SK-N-SH treated with all-trans-retinoic acid at 6 μM for 48 hours (cell line): Measurements from ENCODE around the gene GPR26.

ENCODE experiments used
- ATAC-seq: fragments of 200-7000 bp; cut with Tn5 transposase; 3 replicates; pipeline ENCODE4 v1.9.1; 2020; ENCODE audit warnings: mild to moderate bottlenecking, moderate library complexity
- ARNTL ChIP-seq: fragments of 450-650 bp; formaldehyde crosslinking; IDR thresholded peaks from 2 replicates; pipeline ENCODE4 v1.5.0; 2020; ENCODE audit warnings: low read depth, mild to moderate bottlenecking, moderate library complexity, borderline replicate concordance
- BACH2 ChIP-seq: fragments of 250-450 bp; sonication (Bioruptor Pico); IDR thresholded peaks from 2 replicates; pipeline ENCODE4 v1.9.0; 2021; ENCODE audit warnings: mild to moderate bottlenecking, borderline replicate concordance
- CREB5 ChIP-seq: fragments of 250-450 bp; sonication (Bioruptor Pico); IDR thresholded peaks from 2 replicates; pipeline ENCODE4 v1.5.1; 2020; ENCODE audit warnings: low read depth, mild to moderate bottlenecking, moderate library complexity
- CSDC2 ChIP-seq: fragments of 250-450 bp; sonication (Bioruptor Pico); IDR thresholded peaks from 2 replicates; pipeline ENCODE4 v1.5.0; 2020; ENCODE audit warnings: mild to moderate bottlenecking, moderate library complexity
- CSRNP3 ChIP-seq: fragments of 250-450 bp; sonication (Bioruptor Pico); IDR thresholded peaks from 2 replicates; pipeline ENCODE4 v1.5.1; 2021; ENCODE audit warnings: mild to moderate bottlenecking, moderate library complexity
- GLIS3 ChIP-seq: fragments of 250-450 bp; sonication (Bioruptor Pico); IDR thresholded peaks from 2 replicates; pipeline ENCODE4 v1.5.0; 2020; ENCODE audit warnings: mild to moderate bottlenecking, moderate library complexity
- ISL1 ChIP-seq: fragments of 250-450 bp; sonication (Bioruptor Pico); IDR thresholded peaks from 2 replicates; pipeline ENCODE4 v2.1.2; 2022; ENCODE audit warnings: mild to moderate bottlenecking, moderate library complexity
- OSR1 ChIP-seq: fragments of 250-450 bp; sonication (Bioruptor Pico); IDR thresholded peaks from 2 replicates; pipeline ENCODE4 v1.8.0; 2022; ENCODE audit warnings: moderate library complexity, mild to moderate bottlenecking, inconsistent platforms
- POU6F1 ChIP-seq: fragments of 250-450 bp; sonication (Bioruptor Pico); IDR thresholded peaks from 2 replicates; pipeline ENCODE4 v1.8.0; 2021; ENCODE audit warnings: low read depth, mild to moderate bottlenecking, moderate library complexity, borderline replicate concordance
- PPARA ChIP-seq: fragments of 250-450 bp; sonication (Bioruptor Pico); IDR thresholded peaks from 2 replicates; pipeline ENCODE4 v1.5.0; 2020; ENCODE audit warnings: mild to moderate bottlenecking, borderline replicate concordance
- RARB ChIP-seq: fragments of 250-450 bp; sonication (Bioruptor Pico); IDR thresholded peaks from 2 replicates; pipeline ENCODE4 v1.8.0; 2021; ENCODE audit warnings: mild to moderate bottlenecking, moderate library complexity
- SNAI2 ChIP-seq: fragments of 250-450 bp; sonication (Bioruptor Pico); IDR thresholded peaks from 2 replicates; pipeline ENCODE4 v1.5.0; 2020; ENCODE audit warnings: mild to moderate bottlenecking, moderate library complexity
- TCF4 ChIP-seq: fragments of 250-450 bp; sonication (Bioruptor Pico); IDR thresholded peaks from 2 replicates; pipeline ENCODE4 v1.8.0; 2021; ENCODE audit warnings: mild to moderate bottlenecking, moderate library complexity, borderline replicate concordance
- TOX ChIP-seq: fragments of 250-450 bp; sonication (Bioruptor Pico); IDR thresholded peaks from 2 replicates; pipeline ENCODE4 v1.8.0; 2021; ENCODE audit warnings: mild to moderate bottlenecking, moderate library complexity, borderline replicate concordance
- TSHZ2 ChIP-seq: fragments of 250-450 bp; sonication (Bioruptor Pico); IDR thresholded peaks from 2 replicates; pipeline ENCODE4 v1.5.0; 2020; ENCODE audit warnings: mild to moderate bottlenecking, moderate library complexity
- ZC3H10 ChIP-seq: fragments of 250-450 bp; sonication (Bioruptor Pico); IDR thresholded peaks from 2 replicates; pipeline ENCODE4 v1.5.1; 2021; ENCODE audit warnings: mild to moderate bottlenecking, moderate library complexity
- ZFP3 ChIP-seq: fragments of 250-450 bp; sonication (Bioruptor Pico); IDR thresholded peaks from 2 replicates; pipeline ENCODE4 v1.5.0; 2020; ENCODE audit warnings: mild to moderate bottlenecking, moderate library complexity
- ZFP30 ChIP-seq: fragments of 450-650 bp; formaldehyde crosslinking; IDR thresholded peaks from 2 replicates; pipeline ENCODE4 v1.5.0; 2022; ENCODE audit warnings: mild to moderate bottlenecking, moderate library complexity
- ZNF565 ChIP-seq: fragments of 450-650 bp; formaldehyde crosslinking; conservative IDR thresholded peaks from 2 replicates; pipeline ENCODE4 v1.5.0; 2020; ENCODE audit warnings: low read depth, mild to moderate bottlenecking, moderate library complexity
- ZNF70 ChIP-seq: fragments of 450-650 bp; formaldehyde crosslinking; IDR thresholded peaks from 2 replicates; pipeline ENCODE4 v1.5.0; 2020; ENCODE audit warnings: mild to moderate bottlenecking, moderate library complexity
- ZNF8 ChIP-seq: fragments of 450-650 bp; formaldehyde crosslinking; IDR thresholded peaks from 2 replicates; pipeline ENCODE4 v1.5.0; 2020; ENCODE audit warnings: mild to moderate bottlenecking, moderate library complexity

Gene GPR26

GRCh38 chr10:123677556-123677955 lies 11.4 kb downstream of the GPR26 start:
- TF ChIP-seq ZNF70 (CRISPR knock-in tag): no peak
- TF ChIP-seq BACH2: no peak
- TF ChIP-seq OSR1 (CRISPR knock-in tag): no peak
- no peak for TF ChIP-seq POU6F1 (CRISPR knock-in tag)
- no peak for TF ChIP-seq TSHZ2 (CRISPR knock-in tag)
- no peak for TF ChIP-seq TCF4 (CRISPR knock-in tag)
- no peak for TF ChIP-seq ZFP3 (CRISPR knock-in tag)
- TF ChIP-seq CSDC2 (CRISPR knock-in tag): no peak
- TF ChIP-seq ISL1 (CRISPR knock-in tag): no peak
- no peak for TF ChIP-seq CSRNP3
- no peak for ATAC-seq

- no peak for ATAC-seq
- TF ChIP-seq ZNF8 (CRISPR knock-in tag) (no peak), TSHZ2 (CRISPR knock-in tag) (no peak), SNAI2 (no peak), CSDC2 (CRISPR knock-in tag) (no peak), ZNF565 (no peak), POU6F1 (CRISPR knock-in tag) (no peak), BACH2 (no peak), CREB5 (CRISPR knock-in tag) (no peak), ZNF70 (CRISPR knock-in tag) (no peak), PPARA (CRISPR knock-in tag) (no peak), ZFP3 (CRISPR knock-in tag) (no peak), CSRNP3 (no peak), GLIS3 (no peak), ZFP30 (no peak), ARNTL (CRISPR knock-in tag) (no peak), RARB (no peak), TOX (CRISPR knock-in tag) (no peak), ZC3H10 (no peak)
Measured at GRCh38 chr10:123678376-123678775, 12.2 kb downstream of the GPR26 start.
